Right lobe of liver (tissue), 4 donors: ENCODE data around the gene LRRC7.

Experiments
- POLR2A ChIP-seq: fragments of 450-650 bp; IDR thresholded peaks from one replicate; pipeline ENCODE4 v1.6.1; 2017; ENCODE audit warnings: antibody characterized with exemption, mild to moderate bottlenecking
- TF ChIP-seq, protein P1 (sequence below), 4 donors: fragments of 200-600 bp in 3 of 4; fragments of 450-650 bp in 1 of 4; IDR thresholded peaks; one replicate each; pipeline versions ENCODE4 v1.5.1 to v1.8.0; 2016 to 2022; ENCODE audit warnings: antibody characterized with exemption in 4 of 4, mild to moderate bottlenecking in 2 of 4
- donor health status: DM: no; HTN: no; CAD: no.
- donor health status: DM: no; HTN: no; CAD: no.
- donor health status: DM: no; HTN: yes; CAD: no.

DNA sequence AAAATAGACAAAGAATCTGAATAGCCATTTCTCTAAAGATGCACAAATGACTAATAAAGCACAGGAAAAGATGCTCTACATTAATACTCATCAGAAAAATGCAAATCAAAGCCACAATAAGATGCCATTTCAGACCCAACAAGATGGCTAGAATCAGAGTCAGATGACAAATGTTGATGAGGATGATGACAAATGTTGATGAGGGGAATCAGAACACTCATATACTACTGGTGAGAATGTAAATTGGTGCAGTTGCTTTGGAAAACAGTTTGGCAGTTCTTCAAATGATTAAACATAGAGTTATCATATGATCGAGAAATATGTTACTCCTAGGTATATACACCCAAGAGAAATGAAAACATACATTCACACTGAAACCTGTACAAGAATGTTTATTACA, 603.8 kb downstream of the LRRC7 start:
- TF ChIP-seq, protein P1, sequence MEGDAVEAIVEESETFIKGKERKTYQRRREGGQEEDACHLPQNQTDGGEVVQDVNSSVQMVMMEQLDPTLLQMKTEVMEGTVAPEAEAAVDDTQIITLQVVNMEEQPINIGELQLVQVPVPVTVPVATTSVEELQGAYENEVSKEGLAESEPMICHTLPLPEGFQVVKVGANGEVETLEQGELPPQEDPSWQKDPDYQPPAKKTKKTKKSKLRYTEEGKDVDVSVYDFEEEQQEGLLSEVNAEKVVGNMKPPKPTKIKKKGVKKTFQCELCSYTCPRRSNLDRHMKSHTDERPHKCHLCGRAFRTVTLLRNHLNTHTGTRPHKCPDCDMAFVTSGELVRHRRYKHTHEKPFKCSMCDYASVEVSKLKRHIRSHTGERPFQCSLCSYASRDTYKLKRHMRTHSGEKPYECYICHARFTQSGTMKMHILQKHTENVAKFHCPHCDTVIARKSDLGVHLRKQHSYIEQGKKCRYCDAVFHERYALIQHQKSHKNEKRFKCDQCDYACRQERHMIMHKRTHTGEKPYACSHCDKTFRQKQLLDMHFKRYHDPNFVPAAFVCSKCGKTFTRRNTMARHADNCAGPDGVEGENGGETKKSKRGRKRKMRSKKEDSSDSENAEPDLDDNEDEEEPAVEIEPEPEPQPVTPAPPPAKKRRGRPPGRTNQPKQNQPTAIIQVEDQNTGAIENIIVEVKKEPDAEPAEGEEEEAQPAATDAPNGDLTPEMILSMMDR (IDR thresholded peaks at IDR 0.05), result no peak
- TF ChIP-seq POLR2A, result no peak
